ENCODE results near the gene PSMD6. TPM values are rescaled to one million over a fixed set of nuclear protein-coding genes. Genes with fewer than 3 reads are reported as not detected.

Gene PSMD6
- total and polyA plus RNA-seq, 11 donors: 60.1 to 128 (median 82.5) TPM

DNA sequence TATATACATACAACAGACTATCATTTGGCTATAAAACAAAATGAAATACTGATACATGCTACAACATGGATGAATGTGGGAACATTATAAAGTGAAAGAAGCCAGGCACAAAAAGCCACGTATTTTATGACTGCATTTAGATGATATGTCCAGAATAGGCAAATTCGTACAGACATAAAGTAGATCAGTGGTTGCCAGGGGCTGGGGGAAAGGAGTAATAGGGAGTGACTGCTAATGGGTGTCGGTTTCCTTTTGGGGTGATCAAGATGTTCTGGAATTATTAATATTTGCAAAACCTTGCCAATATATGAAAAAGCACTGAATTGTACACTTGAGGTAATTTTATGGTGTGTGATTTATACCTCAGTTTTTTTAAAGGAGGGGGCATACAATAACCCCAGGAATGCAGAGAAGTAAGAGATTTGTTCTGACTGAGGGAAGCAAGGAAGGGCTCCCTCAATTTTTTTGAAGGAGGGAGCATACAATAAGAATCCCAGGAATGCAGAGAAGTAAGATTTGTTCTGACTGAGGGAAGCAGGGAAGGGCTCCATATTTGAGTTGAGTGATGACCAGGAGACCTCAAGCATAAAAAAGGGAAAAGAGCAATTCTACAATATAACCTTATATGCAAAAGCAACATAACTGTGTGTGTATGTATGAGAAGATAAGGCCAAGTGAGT is 6.2 kb downstream of the PSMD6 start:
- H3K27ac ChIP-seq: no peak overlapping the region
- intact Hi-C loops (cut with DNase I): no loop called here
- no peak for ATAC-seq
- no peak overlapping the region for H3K4me3 ChIP-seq
- TF ChIP-seq POLR2A (IDR thresholded peaks at IDR 0.05): no peak
- no peak for DNase-seq
- peaks cover 0 to 100% (median 94%) of the 10 kb centered on the region in 9 donors for H3K36me3 ChIP-seq
- H3K27me3 ChIP-seq: no peaks in the 10 kb centered on the region
- WGBS, 4 donors: 74 to 83% (median 76%) methylated on average over 3 of the region's 3 CpGs
- no peaks in the 10 kb centered on the region for H3K9me3 ChIP-seq
- H3K4me1 ChIP-seq: peaks cover 4 to 34% (median 18%) of the 10 kb centered on the region in 12 donors

- 54 to 80% (median 75%) methylated on average over 5 of the region's 5 CpGs for WGBS, 4 donors
- H3K36me3 ChIP-seq: peaks cover 0 to 100% (median 99%) of the 10 kb centered on the region in 9 donors
- TF ChIP-seq POLR2A (IDR thresholded peaks at IDR 0.05): no peak
- TF ChIP-seq, protein P1, sequence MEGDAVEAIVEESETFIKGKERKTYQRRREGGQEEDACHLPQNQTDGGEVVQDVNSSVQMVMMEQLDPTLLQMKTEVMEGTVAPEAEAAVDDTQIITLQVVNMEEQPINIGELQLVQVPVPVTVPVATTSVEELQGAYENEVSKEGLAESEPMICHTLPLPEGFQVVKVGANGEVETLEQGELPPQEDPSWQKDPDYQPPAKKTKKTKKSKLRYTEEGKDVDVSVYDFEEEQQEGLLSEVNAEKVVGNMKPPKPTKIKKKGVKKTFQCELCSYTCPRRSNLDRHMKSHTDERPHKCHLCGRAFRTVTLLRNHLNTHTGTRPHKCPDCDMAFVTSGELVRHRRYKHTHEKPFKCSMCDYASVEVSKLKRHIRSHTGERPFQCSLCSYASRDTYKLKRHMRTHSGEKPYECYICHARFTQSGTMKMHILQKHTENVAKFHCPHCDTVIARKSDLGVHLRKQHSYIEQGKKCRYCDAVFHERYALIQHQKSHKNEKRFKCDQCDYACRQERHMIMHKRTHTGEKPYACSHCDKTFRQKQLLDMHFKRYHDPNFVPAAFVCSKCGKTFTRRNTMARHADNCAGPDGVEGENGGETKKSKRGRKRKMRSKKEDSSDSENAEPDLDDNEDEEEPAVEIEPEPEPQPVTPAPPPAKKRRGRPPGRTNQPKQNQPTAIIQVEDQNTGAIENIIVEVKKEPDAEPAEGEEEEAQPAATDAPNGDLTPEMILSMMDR (IDR thresholded peaks at IDR 0.05): no peak
- no peaks in the 10 kb centered on the region for H3K27me3 ChIP-seq
- no peaks in the 10 kb centered on the region for H3K9me3 ChIP-seq
- ATAC-seq (peak in 2 of 4 donors; percentile 38 to 40), DNase-seq (no peak)
- intact Hi-C loops (cut with DNase I): no loop called here
- no peak overlapping the region for H3K4me3 ChIP-seq
- H3K4me1 ChIP-seq: peaks cover 0 to 37% (median 6%) of the 10 kb centered on the region in 12 donors
- H3K27ac ChIP-seq: no peak overlapping the region
These were observed 11.6 kb downstream of the PSMD6 start for GRCh38 chr3:64011685-64012084.

GRCh38 chr3:64010199-64010598 is 13.1 kb downstream of the PSMD6 start:
- WGBS, 4 donors: 91 to 95% (median 93%) methylated on average over 5 of the region's 5 CpGs
- Histone ChIP-seq H3K4me3 (no peak overlapping the region), H3K4me1 (peaks cover 0 to 28% (median 2%) of the 10 kb centered on the region in 12 donors), H3K9me3 (no peaks in the 10 kb centered on the region), H3K27me3 (no peaks in the 10 kb centered on the region), H3K27ac (no peak overlapping the region), H3K36me3 (peaks cover 0 to 100% (median 99%) of the 10 kb centered on the region in 9 donors)
- intact Hi-C loops (cut with DNase I): no loop called here
- TF ChIP-seq, protein P1 (IDR thresholded peaks at IDR 0.05): no peak
- no peak for TF ChIP-seq POLR2A (IDR thresholded peaks at IDR 0.05)
- no peak for DNase-seq
- ATAC-seq: no peak

DNA sequence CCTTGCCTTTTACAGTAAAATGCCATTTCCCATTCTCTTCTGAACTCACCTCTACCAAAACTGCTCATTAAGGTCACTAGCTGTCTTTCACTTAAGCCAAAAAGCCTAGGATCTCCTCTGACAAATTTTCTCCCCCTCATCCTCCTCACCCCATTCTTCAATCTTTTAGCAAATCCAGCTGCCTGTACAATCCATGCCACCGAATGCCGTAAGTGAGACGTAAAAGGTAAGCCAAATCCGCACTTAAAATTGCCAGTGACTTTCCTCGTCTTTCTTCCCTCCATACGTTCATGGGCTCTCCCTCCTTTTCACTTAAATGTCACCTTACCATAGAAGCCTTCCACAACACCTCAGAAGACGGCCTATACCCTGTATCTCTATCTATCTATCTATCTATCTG is 13.8 kb downstream of the PSMD6 start:
- peaks cover 0 to 100% (median 99%) of the 10 kb centered on the region in 9 donors for H3K36me3 ChIP-seq
- no peaks in the 10 kb centered on the region for H3K9me3 ChIP-seq
- H3K4me3 ChIP-seq: no peak overlapping the region
- DNase-seq (no peak), ATAC-seq (no peak)
- no peaks in the 10 kb centered on the region for H3K27me3 ChIP-seq
- intact Hi-C loops (cut with DNase I): no loop called here
- no peak overlapping the region for H3K27ac ChIP-seq
- WGBS, 4 donors: 78 to 95% (median 94%) methylated on average over 7 of the region's 7 CpGs
- H3K4me1 ChIP-seq: peaks cover 0 to 25% (median 2%) of the 10 kb centered on the region in 12 donors
- TF ChIP-seq, protein P1 (IDR thresholded peaks at IDR 0.05): no peak
- TF ChIP-seq POLR2A (IDR thresholded peaks at IDR 0.05): no peak
